Measurements from ENCODE around the gene IL1R2. TPM values are rescaled to one million over a fixed set of nuclear protein-coding genes. Genes with fewer than 3 reads are reported as not detected.

Gene IL1R2
- total and polyA plus RNA-seq, 2 of the 8 experiments (the other 6 are each of a cell fraction or from before 2014, with no cell fraction given): 0.06 TPM; not detected in 1

DNA sequence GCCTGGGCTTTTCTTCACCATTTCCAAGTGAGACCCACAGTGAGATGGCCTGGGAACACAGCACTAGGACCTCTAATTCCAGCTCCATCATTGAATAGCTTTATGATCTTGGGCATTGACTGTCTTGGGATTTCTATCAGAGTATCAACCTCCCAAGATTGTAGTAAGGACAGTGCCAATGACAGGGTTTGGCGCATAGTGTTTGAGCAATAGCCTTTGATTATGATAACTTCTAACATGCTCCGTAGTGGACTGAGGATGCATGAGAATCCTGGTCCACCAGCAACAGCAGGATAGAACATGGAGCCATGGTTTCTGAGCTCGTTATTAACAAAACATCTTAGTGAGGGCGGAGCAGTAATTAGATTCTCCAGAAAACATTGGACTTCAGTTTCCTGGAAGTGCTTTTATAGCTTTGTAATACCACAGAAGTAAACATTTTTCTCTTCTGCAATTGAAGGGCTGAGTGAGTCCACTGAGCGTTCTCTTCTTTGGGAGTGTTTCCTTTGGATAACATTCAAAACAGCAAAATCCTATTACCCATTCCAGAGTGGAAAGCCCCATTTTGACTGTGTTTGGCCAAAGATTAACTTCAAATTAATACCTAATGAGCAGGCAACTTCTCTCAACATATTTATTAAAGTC is 63.7 kb downstream of the IL1R2 start:
- H3K23me2 ChIP-seq (ENCODE audit: low read depth, low read length): no peaks in the 10 kb centered on the region
- no peak overlapping the region for H3K14ac ChIP-seq (ENCODE audit: insufficient read length)
- H4K5ac ChIP-seq (ENCODE audit: insufficient read length, low read depth, low read length): no peak overlapping the region
- H3K4me3 ChIP-seq (ENCODE audit: extremely low read depth in 1 of 4, insufficient read depth in 2 of 4, low read depth in 3 of 4, low read length in 4 of 4): no peak overlapping the region
- H3K56ac ChIP-seq (replicated peaks; ENCODE audit: insufficient read length, low read depth, low read length): no peak overlapping the region
- H4K8ac ChIP-seq (ENCODE audit: extremely low read depth, insufficient read depth, low read length): no peak overlapping the region
- H2AK5ac ChIP-seq (ENCODE audit: low read depth, low read length): no peak overlapping the region
- no peak overlapping the region for H2AFZ ChIP-seq (ENCODE audit: low read length)
- no peak for FAIRE-seq
- H3K23ac ChIP-seq (ENCODE audit: insufficient read length): no peak overlapping the region
- H3K9me3 ChIP-seq (ENCODE audit: insufficient read depth in 2 of 2, low read depth in 1 of 2, low read length in 1 of 2): no peaks in the 10 kb centered on the region
- no peaks in the 10 kb centered on the region for H3K36me3 ChIP-seq (ENCODE audit: control insufficient read depth in 2 of 4, insufficient read depth in 4 of 4, low read length in 3 of 4)
- no peak overlapping the region for H3K18ac ChIP-seq (ENCODE audit: extremely low read depth, low read length)
- no peak overlapping the region for H3K27ac ChIP-seq (ENCODE audit: low read depth, low read length)
- ChIA-PET POLR2A (ENCODE audit: partially characterized antibody) (interaction anchor here (0.6 kb wide), 1 partner anchor 462 kb away, joined by 6 read pairs; no protein-coding TSS in a partner anchor), CTCF (ENCODE audit: partially characterized antibody) (interaction anchor here (0.8 to 3.1 kb wide), 5 partner anchors 9 to 172 kb away, joined by 3 to 12 read pairs (median 3); no protein-coding TSS in a partner anchor)
- no peaks in the 10 kb centered on the region for H3K79me2 ChIP-seq (ENCODE audit: control insufficient read depth in 1 of 2, insufficient read depth in 2 of 2, low read length in 2 of 2)
- H3K79me1 ChIP-seq (ENCODE audit: low read depth, low read length): no peaks in the 10 kb centered on the region
- H2BK12ac ChIP-seq (ENCODE audit: low read depth, low read length): no peak overlapping the region
- H3K4me1 ChIP-seq (replicated peaks in 1 of 4; ENCODE audit: control insufficient read depth in 3 of 4, insufficient read depth in 4 of 4, low read length in 3 of 4): no peaks in the 10 kb centered on the region
- no peak overlapping the region for H3K4ac ChIP-seq (replicated peaks; ENCODE audit: insufficient read length, low read depth, low read length)
- H2BK5ac ChIP-seq (ENCODE audit: low read depth, low read length): no peak overlapping the region
- H2BK20ac ChIP-seq (ENCODE audit: low read length): no peak overlapping the region
- no peaks in the 10 kb centered on the region for H4K20me1 ChIP-seq (replicated peaks in 1 of 2; ENCODE audit: control insufficient read depth in 1 of 2, insufficient read depth in 2 of 2, low read length in 2 of 2)
- H2BK120ac ChIP-seq (replicated peaks; ENCODE audit: low read depth, low read length): no peak overlapping the region
- H3K4me2 ChIP-seq (ENCODE audit: insufficient read depth in 1 of 2, low read depth in 2 of 2, low read length in 2 of 2): no peak overlapping the region
- no peak for DNase-seq (ENCODE audit: low read depth in 1 of 2, low spot score in 2 of 2)
- H3K27me3 ChIP-seq (replicated peaks in 1 of 4; ENCODE audit: control insufficient read depth in 3 of 4, extremely low read depth in 1 of 4, insufficient read depth in 3 of 4, low read length in 3 of 4): no peaks in the 10 kb centered on the region
- no peak overlapping the region for H2BK15ac ChIP-seq (ENCODE audit: low read length)
- 93% methylated on average over 5 of the region's 5 CpGs; no CpG with 5 or more reads in 1 of the 2 experiments for WGBS, 2 experiments (ENCODE audit: extremely low coverage in 1 of 2, insufficient coverage in 1 of 2, insufficient read length in 1 of 2, insufficient replicate concordance in 2 of 2, low coverage in 1 of 2, low lambda C conversion rate in 2 of 2, missing lambda C conversion rate in 1 of 2)
- H3K9ac ChIP-seq (replicated peaks in 1 of 4; ENCODE audit: extremely low read depth in 1 of 4, low read depth in 3 of 4, low read length in 3 of 4): no peak overlapping the region
- H4K91ac ChIP-seq (replicated peaks; ENCODE audit: insufficient read length, low read length): no peak overlapping the region
- TF ChIP-seq PHF8 (conservative IDR thresholded peaks at IDR 0.05; ENCODE audit: low read depth, low read length): no peak
- TF ChIP-seq BRCA1 (IDR thresholded peaks at IDR 0.05; ENCODE audit: low read depth, low read length): no peak
- TF ChIP-seq NRF1 (IDR thresholded peaks at IDR 0.05; ENCODE audit: low read depth, low read length): no peak
- TF ChIP-seq TBP (IDR thresholded peaks at IDR 0.05; ENCODE audit: low read depth, low read length): no peak
- no peak for TF ChIP-seq CHD2 (IDR thresholded peaks at IDR 0.05; ENCODE audit: low read length)
- no peak for TF ChIP-seq NANOG (IDR thresholded peaks at IDR 0.05; ENCODE audit: insufficient read depth, low read depth, low read length, poor library complexity, severe bottlenecking)
- TF ChIP-seq RNF2 (IDR thresholded peaks at IDR 0.05; ENCODE audit: borderline replicate concordance, low read depth, low read length, missing control alignments, poor library complexity, severe bottlenecking): no peak
- no peak for TF ChIP-seq SIRT6 (IDR thresholded peaks at IDR 0.05; ENCODE audit: low read length)
- no peak for TF ChIP-seq YY1 (IDR thresholded peaks at IDR 0.05; ENCODE audit: low read depth, low read length)
- TF ChIP-seq, protein P1, sequence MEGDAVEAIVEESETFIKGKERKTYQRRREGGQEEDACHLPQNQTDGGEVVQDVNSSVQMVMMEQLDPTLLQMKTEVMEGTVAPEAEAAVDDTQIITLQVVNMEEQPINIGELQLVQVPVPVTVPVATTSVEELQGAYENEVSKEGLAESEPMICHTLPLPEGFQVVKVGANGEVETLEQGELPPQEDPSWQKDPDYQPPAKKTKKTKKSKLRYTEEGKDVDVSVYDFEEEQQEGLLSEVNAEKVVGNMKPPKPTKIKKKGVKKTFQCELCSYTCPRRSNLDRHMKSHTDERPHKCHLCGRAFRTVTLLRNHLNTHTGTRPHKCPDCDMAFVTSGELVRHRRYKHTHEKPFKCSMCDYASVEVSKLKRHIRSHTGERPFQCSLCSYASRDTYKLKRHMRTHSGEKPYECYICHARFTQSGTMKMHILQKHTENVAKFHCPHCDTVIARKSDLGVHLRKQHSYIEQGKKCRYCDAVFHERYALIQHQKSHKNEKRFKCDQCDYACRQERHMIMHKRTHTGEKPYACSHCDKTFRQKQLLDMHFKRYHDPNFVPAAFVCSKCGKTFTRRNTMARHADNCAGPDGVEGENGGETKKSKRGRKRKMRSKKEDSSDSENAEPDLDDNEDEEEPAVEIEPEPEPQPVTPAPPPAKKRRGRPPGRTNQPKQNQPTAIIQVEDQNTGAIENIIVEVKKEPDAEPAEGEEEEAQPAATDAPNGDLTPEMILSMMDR (IDR thresholded peaks at IDR 0.05; ENCODE audit: control extremely low read depth in 1 of 3, insufficient read depth in 1 of 3, low read depth in 1 of 3, low read length in 3 of 3): no peak
- TF ChIP-seq POLR2AphosphoS5 (IDR thresholded peaks at IDR 0.05; ENCODE audit: low read depth, low read length): no peak
